Fibroblast of peridontal ligament (primary cell): ENCODE results near the gene SMG1.

Experiments used
- DNase-seq: peaks from one replicate; pipeline ENCODE4 v3.0.0-alpha.2; 2010; ENCODE audit errors: extremely low read depth

SMG1 gene

GRCh38 chr16:18852647-18853046 lies 73.6 kb downstream of the SMG1 start:
- DNase-seq, result no peak

DNA sequence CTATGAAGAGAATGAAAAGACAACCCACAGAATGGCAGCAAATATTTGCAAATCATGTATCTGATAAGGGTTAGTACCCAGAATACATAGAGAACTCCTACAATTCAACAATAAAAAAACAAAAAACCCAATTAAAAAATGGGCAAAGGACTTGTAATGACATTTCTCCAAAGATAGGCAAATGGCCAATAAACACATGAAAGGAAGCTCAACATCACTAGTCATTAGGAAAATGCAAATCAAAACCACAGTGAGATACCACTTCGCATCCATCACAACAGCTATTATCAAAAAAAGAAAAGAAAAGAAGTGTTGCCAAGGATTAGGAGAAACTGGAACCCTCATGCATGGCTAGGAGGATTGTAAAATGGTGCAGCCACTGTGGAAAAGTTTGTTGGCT lies 79.8 kb downstream of the SMG1 start:
- no peak for DNase-seq

GRCh38 chr16:18842565-18842964 lies 83.6 kb downstream of the SMG1 start:
- no peak for DNase-seq

- DNase-seq, result no peak
These were observed 84.2 kb downstream of the SMG1 start for GRCh38 chr16:18841833-18842525.

- no peak for DNase-seq
These were observed 86.7 kb downstream of the SMG1 start for GRCh38 chr16:18839555-18839954.

DNA sequence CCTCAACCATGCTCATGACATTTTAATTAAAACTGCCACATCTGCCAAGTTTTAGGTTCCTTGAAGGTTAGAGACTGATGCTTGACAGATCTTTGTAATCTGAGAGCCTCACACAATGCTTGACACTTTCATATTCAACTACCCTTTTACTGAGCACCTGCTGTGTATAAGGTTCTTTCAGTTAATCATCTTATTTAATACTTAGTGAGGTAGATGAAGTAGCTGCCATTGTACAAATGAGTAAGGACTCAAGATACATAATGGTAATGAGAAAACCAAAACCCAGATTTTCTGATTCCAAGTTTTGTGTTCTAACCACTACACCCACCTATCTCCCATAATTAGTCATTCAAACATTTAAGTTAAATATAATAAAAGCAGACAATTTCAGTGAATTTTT lies 89.5 kb downstream of the SMG1 start:
- DNase-seq, result no peak

- DNase-seq, result no peak
These were observed 91.3 kb downstream of the SMG1 start for GRCh38 chr16:18834864-18835263.

- DNase-seq, result no peak
These were observed 92.3 kb downstream of the SMG1 start for GRCh38 chr16:18833707-18834505.

- DNase-seq, result no peak
These were observed 93.6 kb downstream of the SMG1 start for GRCh38 chr16:18832613-18833012.

- no peak for DNase-seq
These were observed 94.2 kb downstream of the SMG1 start for GRCh38 chr16:18832006-18832405.

DNA sequence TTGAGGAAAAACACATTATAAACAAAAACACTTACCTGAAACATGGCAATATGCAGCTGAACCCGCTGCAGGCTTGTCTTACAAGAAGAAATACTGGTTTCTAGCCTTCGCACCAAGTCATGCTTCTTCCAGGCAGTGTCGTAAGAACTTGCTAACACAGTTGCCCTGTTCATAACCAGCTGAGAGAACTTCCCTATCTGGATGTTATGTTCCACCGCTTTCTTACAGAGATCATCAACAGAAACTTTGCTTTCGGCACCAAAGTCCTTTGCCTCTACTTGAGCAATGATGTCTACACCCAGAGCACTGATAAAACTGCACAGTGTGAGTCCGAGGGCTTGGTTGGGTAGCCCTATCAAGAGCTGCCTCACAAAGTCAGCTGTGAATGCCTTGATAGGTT lies 97.0 kb downstream of the SMG1 start:
- DNase-seq, result no peak

- no peak for DNase-seq
These were observed 98.3 kb downstream of the SMG1 start for GRCh38 chr16:18827890-18828289.

DNA sequence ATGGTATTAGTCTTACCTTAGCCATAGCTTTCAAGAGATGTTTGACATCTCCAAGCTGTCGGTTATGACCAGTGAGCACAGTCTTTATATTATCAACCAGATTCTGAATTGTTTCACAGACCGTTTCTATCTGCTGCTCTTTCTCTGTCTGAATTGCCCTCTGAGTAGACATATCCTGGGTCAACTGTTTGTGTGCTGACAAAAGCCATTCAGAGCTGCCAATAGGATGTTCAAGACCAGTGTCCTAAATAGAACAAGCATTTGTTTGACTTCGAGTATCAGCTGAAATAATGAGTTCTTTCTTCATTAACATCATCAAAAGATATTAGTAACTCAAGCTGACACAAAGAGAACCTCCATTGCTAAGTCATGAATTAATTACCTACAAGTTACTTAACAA lies 109.9 kb downstream of the SMG1 start:
- DNase-seq, result no peak

DNA sequence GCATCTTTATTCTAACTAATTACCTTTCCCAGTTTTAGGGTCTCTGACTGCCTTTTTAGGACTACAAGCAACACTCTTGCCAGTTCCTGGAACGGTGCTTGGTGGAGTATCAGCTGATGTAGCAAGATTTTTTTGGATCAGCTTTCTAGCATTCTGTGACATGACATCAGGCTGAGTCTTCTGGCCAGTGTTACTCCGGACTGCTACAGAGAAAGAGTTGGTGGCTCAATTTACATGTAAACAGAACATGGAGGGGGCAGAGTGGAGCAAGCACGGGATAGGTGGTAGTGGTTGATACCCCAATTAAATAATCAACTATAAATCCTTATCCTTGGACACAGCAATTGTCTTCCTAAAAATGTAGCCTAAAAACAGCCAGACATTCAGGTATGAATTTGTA lies 114.3 kb downstream of the SMG1 start:
- DNase-seq, result no peak

DNA sequence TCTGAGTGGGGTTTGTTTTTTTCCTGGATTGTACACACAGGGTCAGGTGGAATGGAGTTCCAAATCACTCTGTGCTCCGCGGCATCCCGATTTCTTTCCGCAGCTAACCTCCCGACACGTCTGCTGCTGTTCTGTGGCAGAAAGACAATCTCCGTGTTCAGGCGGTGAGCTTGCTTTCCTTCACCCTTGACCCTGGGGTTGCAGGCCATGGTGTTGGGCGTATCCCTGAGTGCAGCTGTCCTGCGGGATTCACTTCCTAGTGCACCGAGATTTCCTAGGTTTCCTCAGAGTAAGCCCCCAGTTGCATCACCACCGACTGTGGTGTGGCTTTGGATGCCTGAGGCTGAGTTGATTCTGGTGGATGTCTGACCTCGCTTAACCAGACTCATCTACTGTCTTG lies 117.0 kb downstream of the SMG1 start:
- no peak for DNase-seq

DNA sequence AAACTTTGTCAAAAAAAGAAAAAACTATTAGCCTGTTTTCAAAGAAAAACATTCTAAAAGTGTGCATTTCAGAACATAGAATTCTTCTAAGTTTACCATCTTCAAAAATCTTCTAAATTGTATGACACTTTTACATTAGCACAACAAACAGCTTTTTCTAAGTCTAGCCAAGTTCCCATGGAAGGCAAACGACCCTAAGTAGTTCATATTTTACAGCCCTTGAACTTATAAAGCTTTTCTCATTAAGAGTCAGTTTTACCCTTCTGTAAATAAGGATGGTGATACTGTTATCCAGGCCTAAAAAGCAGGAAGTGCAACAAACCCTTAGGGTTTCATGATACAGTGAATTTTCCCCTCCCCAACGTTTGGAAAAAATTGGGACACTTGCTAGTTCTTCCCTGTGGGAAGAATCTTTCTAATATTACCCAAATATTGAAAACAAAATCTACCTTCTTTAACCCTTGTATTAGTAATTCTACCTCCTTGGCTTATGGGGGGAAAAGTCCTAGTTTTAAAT lies 120.9 kb downstream of the SMG1 start:
- DNase-seq, result no peak

DNA sequence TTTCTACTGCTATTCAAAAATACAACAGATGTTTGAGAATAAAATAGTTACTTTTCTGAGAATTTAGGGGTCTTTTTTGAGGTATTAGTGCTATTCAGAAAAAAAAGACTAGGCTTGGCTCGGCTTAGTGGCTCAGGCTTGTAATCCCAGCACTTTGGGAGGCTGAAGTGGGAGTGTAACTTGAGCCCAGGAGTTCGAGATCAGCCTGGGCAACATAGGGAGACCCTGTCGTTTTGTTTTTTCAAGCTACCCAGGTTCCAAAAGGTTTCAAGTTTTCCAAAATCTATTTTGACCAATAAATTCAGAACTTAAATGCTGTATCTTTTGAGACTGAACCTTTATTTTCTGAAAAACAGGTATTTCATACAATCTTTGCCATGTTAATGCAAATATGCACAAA lies 121.7 kb downstream of the SMG1 start:
- no peak for DNase-seq

- peak; percentile 27 for DNase-seq
These were observed 122.4 kb downstream of the SMG1 start for GRCh38 chr16:18803569-18804462.

DNA sequence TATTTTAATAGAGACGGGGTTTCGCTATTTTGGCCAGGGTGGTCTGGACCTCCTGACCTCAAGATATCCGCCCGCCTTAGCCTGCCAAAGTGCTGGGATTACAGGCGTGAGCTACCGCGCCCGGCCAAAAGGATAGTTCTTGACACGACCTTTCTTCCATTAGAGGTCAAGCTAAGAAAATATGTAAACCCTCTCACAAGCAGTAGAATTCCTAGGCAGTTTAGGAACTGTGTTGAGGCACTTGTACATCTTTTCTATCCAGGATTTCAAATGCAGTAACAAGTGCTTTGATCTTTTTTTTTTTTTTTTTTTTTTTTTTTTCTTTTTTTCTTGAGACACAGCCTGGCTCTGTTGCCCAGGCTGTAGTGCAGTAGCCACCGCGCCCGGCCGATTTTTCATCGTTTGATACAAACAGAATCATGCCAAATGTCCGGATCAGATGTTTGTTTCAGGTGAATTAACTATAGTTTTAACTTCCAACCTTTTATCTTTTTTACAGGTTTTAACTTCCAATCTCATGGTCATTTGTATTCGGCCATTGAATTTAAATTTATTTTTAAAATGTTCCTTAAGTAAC lies 123.4 kb downstream of the SMG1 start:
- no peak for DNase-seq

DNA sequence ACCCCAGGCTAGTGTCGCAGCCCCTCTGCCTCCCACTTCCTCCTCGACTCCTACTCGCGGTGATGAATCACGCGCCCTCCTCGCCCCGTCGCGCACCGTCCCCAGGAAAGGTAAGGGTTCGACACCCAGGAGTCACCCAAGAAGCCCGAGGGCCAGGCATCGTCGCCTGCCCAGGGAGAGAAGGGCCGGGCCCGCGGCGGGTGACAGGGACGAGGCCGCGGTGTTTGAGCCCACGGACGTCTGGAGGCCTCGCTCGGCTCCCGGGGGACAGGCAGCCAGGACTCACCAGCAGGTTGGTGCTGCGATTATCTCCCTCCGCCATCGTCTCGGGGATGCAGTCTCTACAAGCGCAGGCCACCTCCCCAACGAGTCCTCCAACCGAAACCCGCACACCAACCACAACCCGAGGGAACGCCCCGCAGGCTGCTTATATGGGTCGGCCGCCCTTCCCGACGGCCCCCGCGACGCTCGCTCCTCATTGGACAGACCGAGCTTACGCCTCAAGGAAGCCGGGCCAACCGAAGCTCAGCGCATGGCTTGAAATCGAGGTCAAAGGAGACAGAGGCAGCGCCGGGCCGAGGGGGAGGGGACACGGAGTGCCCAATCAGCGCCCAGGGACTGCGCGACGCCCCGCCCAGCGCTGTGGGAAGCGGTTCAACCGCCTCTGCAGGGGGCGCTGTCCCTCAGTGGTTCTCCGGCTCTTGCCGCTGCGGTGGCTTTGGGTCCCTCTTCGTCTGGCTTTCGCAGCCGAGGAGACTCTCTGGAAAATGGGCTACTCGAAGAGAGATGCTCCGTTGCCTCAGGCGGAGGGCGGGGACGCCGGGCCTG lies 124.8 kb downstream of the SMG1 start, which contains the start of gene ARL6IP1:
ARL6IP1 (minus strand) TSS at position 405 of the 828 bp plus-strand sequence; CDS start at position 322, 83 bp downstream.
- peak; percentile 99 for DNase-seq

DNA sequence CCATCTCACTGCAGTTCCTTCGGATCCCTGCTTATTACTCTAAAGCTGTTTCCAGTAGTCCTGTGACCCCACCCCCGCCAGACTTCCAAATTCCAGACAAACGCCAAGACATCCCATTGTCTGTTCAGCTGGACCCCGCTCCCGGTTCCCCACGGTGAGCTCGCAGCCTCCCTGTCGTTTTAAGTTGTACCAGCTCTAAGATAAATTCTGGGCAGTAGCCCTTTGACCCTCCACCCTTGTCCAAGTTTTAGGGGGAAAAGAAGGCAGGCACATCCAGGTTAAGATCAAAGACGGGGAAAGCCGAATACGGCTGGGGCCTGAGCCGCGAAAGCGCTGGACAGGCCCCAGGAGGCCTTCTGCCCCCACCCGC lies 125.4 kb downstream of the SMG1 start:
- peak; percentile 19 for DNase-seq
